Lower lobe of right lung (tissue), 2 donors: ENCODE data around the gene CDH15. TPM values are rescaled to one million over a fixed set of nuclear protein-coding genes. Genes with fewer than 3 reads are reported as not detected.

ENCODE experiments used
- ATAC-seq, 2 donors: fragments of 200-7000 bp; cut with Tn5 transposase; one replicate each; pipeline ENCODE4 v1.9.1; 2020 to 2022; ENCODE audit warnings: mild to moderate bottlenecking in 2 of 2, moderate library complexity in 2 of 2
- DNase-seq: peaks from one replicate; pipeline ENCODE4 v3.0.0-alpha.2; 2020
- H3K27ac ChIP-seq: fragments of 200-600 bp; one replicate; pipeline ENCODE4 v1.8.0; 2022
- H3K27me3 ChIP-seq: fragments of 200-600 bp; one replicate; pipeline ENCODE4 v1.8.0; 2022; ENCODE audit warnings: low read depth
- H3K36me3 ChIP-seq: fragments of 200-600 bp; one replicate; pipeline ENCODE4 v1.8.0; 2022; ENCODE audit warnings: mild to moderate bottlenecking
- H3K4me1 ChIP-seq: fragments of 200-600 bp; one replicate; pipeline ENCODE4 v1.8.0; 2022
- H3K4me3 ChIP-seq: fragments of 200-600 bp; one replicate; pipeline ENCODE4 v1.8.0; 2022; ENCODE audit warnings: mild to moderate bottlenecking
- H3K9me3 ChIP-seq: fragments of 200-600 bp; one replicate; pipeline ENCODE4 v1.8.0; 2022
- CTCF ChIP-seq: fragments of 200-600 bp; IDR thresholded peaks from one replicate; pipeline ENCODE4 v1.8.0; 2022; ENCODE audit warnings: antibody characterized with exemption, mild to moderate bottlenecking
- intact Hi-C: fragments of 100-400 bp; cut with DNase I; formaldehyde crosslinking; loops from one replicate; pipeline ENCODE4 v1.11.0; 2022
- long read RNA-seq: library from polyadenylated mRNA; unstranded; transcript quantifications from one replicate; pipeline ENCODE4 v2.0.0, GENCODE V29; 2021
- total RNA-seq: library from RNA; stranded (reverse); fragmentation: NEBNext Ultra II Directional; extraction: Animal tissue kit (Norgen Biotek cat#: 25700); gene quantifications from one replicate; pipeline ENCODE4 v1.2.1, GENCODE V29; 2021
- donor health status: DM: no; HTN: yes; CAD: no; lungs with severe emphysema.

CDH15 gene
- 0.50 TPM for total RNA-seq
- long read RNA-seq, partial matches to known transcripts, result 1 of 4 reads
- long read RNA-seq, other reads (novel, unspliced or antisense), result 3 of 4 reads

GRCh38 chr16:89171216-89172170 is at the start of gene CDH15:
CDH15 (plus strand) TSS chr16:89171748; CDS start chr16:89171832, 84 bp downstream.
- no peak within 1 kb of the TSS for H3K27ac ChIP-seq
- intact Hi-C loops, result no loop called here
- TF ChIP-seq CTCF, result no peak
- H3K9me3 ChIP-seq, result no peaks in the 10 kb centered on the region
- H3K4me3 ChIP-seq, result peak within 1 kb of the TSS; percentile 41
- DNase-seq, result peak; percentile 96
- H3K27me3 ChIP-seq, result peaks cover 52% of the 10 kb centered on the region
- peak; percentile 95 for ATAC-seq
- H3K36me3 ChIP-seq, result no peaks in the 10 kb centered on the region
- H3K4me1 ChIP-seq, result peaks cover 20% of the 10 kb centered on the region

- H3K27ac ChIP-seq, result peak overlapping the region; percentile 60
Observed at GRCh38 chr16:89122322-89122851, 49.2 kb upstream of the CDH15 start.

GRCh38 chr16:89123001-89123830 is 48.3 kb upstream of the CDH15 start:
- DNase-seq (peak; percentile 24), ATAC-seq (no peak)
- intact Hi-C loops, result no loop called here
- Histone ChIP-seq H3K9me3 (no peaks in the 10 kb centered on the region), H3K4me1 (peaks cover 7% of the 10 kb centered on the region), H3K27me3 (no peaks in the 10 kb centered on the region), H3K27ac (peak overlapping the region; percentile 60), H3K36me3 (peaks cover 54% of the 10 kb centered on the region), H3K4me3 (peak overlapping the region; percentile 6)
- TF ChIP-seq CTCF, result no peak

More at GRCh38 chr16:89122322-89122851, 49.2 kb upstream of the CDH15 start:
- Histone ChIP-seq H3K36me3 (peaks cover 62% of the 10 kb centered on the region), H3K9me3 (no peaks in the 10 kb centered on the region), H3K4me3 (peak overlapping the region; percentile 6), H3K4me1 (peaks cover 7% of the 10 kb centered on the region), H3K27me3 (no peaks in the 10 kb centered on the region)
- intact Hi-C loops, result no loop called here
- peak; percentile 77 for DNase-seq
- ATAC-seq, result peak; percentile 84 to 86
- no peak for TF ChIP-seq CTCF

- Histone ChIP-seq H3K9me3 (no peaks in the 10 kb centered on the region), H3K27me3 (no peaks in the 10 kb centered on the region), H3K27ac (no peak overlapping the region), H3K36me3 (peaks cover 48% of the 10 kb centered on the region), H3K4me3 (no peak overlapping the region), H3K4me1 (peaks cover 7% of the 10 kb centered on the region)
- no peak for ATAC-seq
- intact Hi-C loops, result no loop called here
- TF ChIP-seq CTCF, result no peak
- peak; percentile 29 for DNase-seq
Observed at GRCh38 chr16:89123831-89124100, 47.8 kb upstream of the CDH15 start.

- no peak for ATAC-seq
- H3K4me1 ChIP-seq, result no peaks in the 10 kb centered on the region
- intact Hi-C loops, result no loop called here
- H3K4me3 ChIP-seq, result no peak overlapping the region
- no peak for DNase-seq
- no peaks in the 10 kb centered on the region for H3K9me3 ChIP-seq
- peaks cover 30% of the 10 kb centered on the region for H3K36me3 ChIP-seq
- H3K27ac ChIP-seq, result no peak overlapping the region
- TF ChIP-seq CTCF, result no peak
- no peaks in the 10 kb centered on the region for H3K27me3 ChIP-seq
Observed at GRCh38 chr16:89129378-89129777, 42.2 kb upstream of the CDH15 start.
